Activated effector memory CD4-positive, alpha-beta T cell treated with Interleukin-2 at 50 U/mL for 16 hours (primary cell): ENCODE data around the gene ETFDH.

Experiments
- DNase-seq: peaks from one replicate; pipeline ENCODE4 v3.0.0-alpha.2; 2020

The ETFDH gene

GRCh38 chr4:158756588-158756987 is 84.5 kb downstream of the ETFDH start:
- DNase-seq, result no peak

- DNase-seq, result no peak
Observed at GRCh38 chr4:158758142-158758541, 86.0 kb downstream of the ETFDH start.

- no peak for DNase-seq
Observed at GRCh38 chr4:158758703-158759102, 86.6 kb downstream of the ETFDH start.
